GM12891 (cell line): ENCODE data around the gene PRDM16.

Experiments
- PAX5 ChIP-seq: IDR thresholded peaks from 2 replicates; pipeline ENCODE4 v1.6.1; 2011; ENCODE audit warnings: low read length, moderate library complexity, mild to moderate bottlenecking; ENCODE audit not compliant: insufficient read depth, severe bottlenecking
- POLR2A ChIP-seq: IDR thresholded peaks from 2 replicates; pipeline ENCODE4 v1.6.1; 2011; ENCODE audit warnings: low read depth, low read length, control low read depth
- POLR2AphosphoS5 ChIP-seq: IDR thresholded peaks from 2 replicates; pipeline ENCODE4 v1.6.1; 2011; ENCODE audit warnings: low read depth, low read length, control low read depth
- POU2F2 ChIP-seq: IDR thresholded peaks from 2 replicates; pipeline ENCODE4 v1.6.1; 2011; ENCODE audit warnings: low read depth, mild to moderate bottlenecking, control low read depth, low read length, moderate library complexity
- SPI1 ChIP-seq: IDR thresholded peaks from 2 replicates; pipeline ENCODE4 v1.6.1; 2011; ENCODE audit warnings: low read depth, low read length, control low read depth
- TAF1 ChIP-seq: IDR thresholded peaks from 2 replicates; pipeline ENCODE4 v1.6.1; 2011; ENCODE audit warnings: low read depth, low read length, control low read depth

DNA sequence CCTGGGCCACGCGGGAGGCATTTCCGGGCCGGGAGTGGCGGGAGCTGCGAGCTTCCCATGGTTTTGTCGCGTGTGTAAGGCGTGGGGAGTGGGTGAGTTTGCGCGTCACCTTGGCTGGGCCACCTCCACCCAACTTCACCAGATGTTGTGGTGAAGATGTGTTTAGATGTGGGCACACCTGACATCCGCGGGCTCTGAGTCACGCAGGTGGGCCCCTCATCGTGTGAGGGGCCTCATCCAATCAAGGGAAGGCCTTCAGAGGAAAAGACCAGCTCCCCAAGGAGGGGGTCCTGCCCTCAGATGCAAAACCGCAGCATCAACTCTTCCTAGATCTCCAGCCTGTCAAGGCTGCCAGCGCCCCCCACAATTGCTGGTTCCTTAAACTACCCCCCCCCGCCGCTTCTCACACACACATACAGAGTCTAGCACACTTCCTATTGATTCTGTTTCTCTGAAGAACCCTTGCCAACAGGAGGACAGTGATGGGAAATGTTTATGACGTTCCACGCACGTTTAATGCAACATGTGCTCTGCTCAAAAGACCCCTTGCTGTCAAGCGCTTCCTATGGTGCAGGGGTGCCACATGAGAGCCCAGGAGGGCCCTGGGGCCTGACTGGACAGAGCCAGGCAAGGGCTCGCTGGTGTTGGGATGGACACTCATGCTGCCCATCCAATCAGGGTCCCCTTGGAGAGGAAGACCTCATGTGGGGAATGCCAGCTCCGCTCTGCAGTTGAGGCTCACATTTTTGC is 35.8 kb upstream of the PRDM16 start:
- TF ChIP-seq POLR2A = no peak
- TF ChIP-seq TAF1 = no peak
- TF ChIP-seq POLR2AphosphoS5 = no peak
- TF ChIP-seq PAX5 = no peak
- TF ChIP-seq SPI1 = no peak
- TF ChIP-seq POU2F2 = no peak
